ENCODE results near the gene RER1. TPM values are rescaled to one million over a fixed set of nuclear protein-coding genes. Genes with fewer than 3 reads are reported as not detected.
A peak's percentile ranks its signal among the peaks of the same experiment; 100 is the strongest.

The RER1 gene, protein sequence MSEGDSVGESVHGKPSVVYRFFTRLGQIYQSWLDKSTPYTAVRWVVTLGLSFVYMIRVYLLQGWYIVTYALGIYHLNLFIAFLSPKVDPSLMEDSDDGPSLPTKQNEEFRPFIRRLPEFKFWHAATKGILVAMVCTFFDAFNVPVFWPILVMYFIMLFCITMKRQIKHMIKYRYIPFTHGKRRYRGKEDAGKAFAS
- 100 to 1,000 TPM in 1 of 2 donors, 10 to 100 TPM in 1; 93.7 to 101 TPM for total RNA-seq
- long read RNA-seq, donor 1, transcript RER1-209 (7 exons, 3,044 nt) = major isoform, 36 of 51 reads
- long read RNA-seq, donor 1, partial matches to known transcripts = 0 of 51 reads
- long read RNA-seq, donor 1, other reads (novel, unspliced or antisense) = 12 of 51 reads
- long read RNA-seq, donor 2, transcript RER1-209 (7 exons, 3,044 nt) = major isoform, 138 of 177 reads
- long read RNA-seq, donor 2, partial matches to known transcripts = 0 of 177 reads
- long read RNA-seq, donor 2, other reads (novel, unspliced or antisense) = 36 of 177 reads

DNA sequence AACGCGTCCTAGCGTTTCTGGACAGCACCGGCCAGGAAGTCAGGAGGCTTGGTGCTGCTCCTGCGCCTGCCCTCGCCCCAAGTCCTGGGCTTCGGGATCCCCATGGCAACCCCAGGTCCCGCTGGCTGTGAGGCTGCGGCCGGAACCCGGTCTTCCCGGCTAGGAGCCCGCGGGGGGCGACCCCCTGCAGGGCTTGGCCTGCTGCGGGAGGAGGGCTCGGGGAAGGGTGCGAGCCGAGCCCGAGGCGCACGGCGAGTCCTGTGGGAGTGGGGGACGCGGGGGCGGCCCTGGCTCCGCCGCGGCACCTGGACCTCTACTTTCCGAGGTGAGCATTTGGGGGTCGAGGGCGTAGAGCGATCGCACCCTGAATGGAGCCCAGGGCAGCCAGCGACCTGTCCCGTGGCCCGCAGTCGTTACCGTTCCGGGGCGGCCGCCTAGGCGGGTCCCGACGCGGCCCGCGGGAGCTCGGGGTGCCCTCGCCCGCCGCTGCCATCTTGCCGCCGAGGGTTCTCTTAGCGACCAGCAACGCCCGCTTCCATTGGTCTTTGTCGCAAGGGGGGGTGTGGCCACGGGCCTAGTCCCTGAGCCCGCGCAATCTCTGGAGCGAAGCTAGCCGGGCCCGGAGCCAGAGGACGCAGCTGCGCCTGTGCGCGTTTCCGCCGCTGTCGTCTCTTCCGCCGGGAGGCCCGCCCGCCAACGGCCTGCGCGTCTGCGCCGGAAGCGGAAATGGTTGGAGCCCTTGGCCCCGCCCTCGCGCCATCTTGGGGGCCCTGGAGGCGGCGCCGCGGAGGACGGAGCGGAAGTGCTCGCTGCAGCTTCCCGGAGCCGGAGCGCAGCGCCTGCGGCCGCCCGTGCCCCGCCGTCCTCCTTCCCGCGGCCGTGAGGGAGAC lies at the start of gene RER1, which contains the start of gene MORN1:
Gene RER1 (plus strand): TSS at position 801 of the 890 bp plus-strand sequence. CDS start 3,950 bp downstream, outside the sequence.
Gene MORN1 (minus strand): TSS at position 514 of the 890 bp plus-strand sequence. CDS start 21 bp downstream, at position 493.
- peak; percentile 100 for DNase-seq (ENCODE audit: low spot score)
- intact Hi-C loops (cut with DNase I) = no loop called here

DNA sequence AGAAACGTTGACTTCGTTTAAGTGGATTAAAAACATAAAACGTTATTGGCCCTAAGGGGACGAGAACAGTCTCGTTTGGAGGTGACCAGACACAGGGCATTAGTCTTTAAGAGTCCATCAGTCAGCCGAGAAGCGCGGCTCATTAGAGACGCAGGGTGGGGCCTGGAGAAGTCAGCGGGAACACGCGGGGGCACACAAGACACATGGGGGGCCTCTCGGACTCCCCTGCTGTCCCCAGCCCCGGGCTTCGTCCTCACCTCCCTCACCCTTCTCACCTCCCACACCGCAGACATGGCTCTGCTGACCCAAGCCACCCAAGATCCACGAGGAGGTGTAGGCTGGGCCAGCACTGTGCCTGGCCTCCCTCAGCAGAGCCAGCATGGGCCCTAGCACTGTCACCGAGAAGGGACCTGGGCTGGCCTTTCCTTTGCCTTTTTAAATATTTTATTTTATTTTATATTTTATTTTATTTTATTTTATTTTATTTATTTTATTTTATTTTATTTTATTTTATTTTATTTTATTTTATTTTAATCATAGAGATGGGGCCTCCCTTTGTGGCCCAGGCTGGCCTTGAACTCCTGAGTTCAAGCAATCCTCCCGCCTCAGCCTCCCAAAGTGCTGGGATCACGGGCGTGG lies 49.1 kb upstream of the RER1 start:
- intact Hi-C loops (cut with DNase I) = no loop called here
- peak; percentile 72 for DNase-seq (ENCODE audit: low spot score)

DNA sequence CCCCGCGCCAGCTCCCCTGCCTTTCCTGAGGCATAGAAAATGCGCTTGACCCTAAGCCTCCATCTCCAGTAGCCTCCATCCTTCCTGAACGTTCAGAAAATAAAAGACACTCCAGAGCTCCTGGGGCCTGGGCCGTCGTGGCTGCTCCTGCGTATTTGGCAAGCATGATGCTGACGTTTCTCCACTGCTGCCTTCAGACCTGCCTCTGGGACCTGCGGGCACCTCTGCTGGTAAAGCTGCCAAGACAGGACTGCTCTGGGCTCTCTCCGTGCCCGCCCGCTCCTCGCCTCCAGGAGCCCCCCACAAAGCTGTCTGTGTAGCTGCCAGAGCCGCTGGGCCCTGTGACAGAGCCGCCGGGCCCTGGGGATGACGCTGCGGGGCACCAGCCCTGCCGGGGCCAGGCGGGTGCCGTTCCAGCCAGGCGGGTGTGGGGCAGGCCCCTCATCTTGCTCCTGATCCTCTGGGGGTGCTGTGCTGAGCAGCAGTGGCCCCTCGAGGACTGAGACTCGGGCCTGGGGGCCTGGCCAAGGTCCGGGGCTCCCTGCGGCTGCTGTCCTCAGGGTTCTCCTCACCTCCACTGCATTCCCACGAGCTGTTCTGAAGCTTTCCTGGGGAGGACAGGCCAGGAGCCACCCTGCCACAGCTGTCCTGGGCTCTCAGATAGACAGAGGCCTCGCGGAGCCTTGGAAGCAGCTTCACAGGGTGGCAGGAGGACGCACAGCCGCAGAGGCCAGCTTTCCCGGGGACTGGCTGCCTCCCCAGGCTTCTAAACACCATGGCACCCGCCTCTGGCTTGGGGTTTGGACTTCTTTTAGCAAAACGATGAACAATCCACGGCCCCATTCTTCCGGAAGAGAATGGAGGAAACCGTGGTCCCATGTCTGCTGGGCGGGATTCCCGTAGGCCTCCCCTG lies 48.4 kb upstream of the RER1 start:
- intact Hi-C loops (cut with DNase I) = no loop called here
- peak; percentile 69 for DNase-seq (ENCODE audit: low spot score)

DNA sequence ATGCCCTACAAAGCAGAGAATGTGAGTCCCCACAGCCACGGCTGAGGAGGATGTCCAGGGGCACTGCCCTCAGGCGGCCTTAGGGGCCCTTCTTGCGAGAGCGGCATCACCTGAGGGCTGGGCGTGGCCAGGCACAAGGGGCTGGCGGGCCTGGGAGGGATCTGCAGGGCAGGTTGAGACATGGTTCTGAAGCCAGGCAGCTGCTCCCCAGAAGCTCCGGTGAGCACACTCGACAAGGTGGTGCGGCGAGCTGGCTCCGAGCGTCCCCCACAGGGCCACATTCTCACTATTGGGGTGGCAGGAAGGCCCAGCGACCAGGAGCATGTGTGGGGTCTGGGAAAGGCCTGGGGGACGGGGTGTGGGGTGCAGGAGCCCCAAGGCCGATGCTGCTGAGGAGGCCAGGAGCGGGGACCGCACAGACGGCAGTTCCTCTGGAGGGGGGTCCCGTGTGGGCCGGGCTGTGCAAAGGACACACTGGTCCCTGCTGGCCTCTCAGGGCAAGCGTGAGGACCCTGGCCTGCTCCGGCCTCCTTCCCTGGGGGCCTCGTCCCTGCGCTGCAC lies 47.4 kb upstream of the RER1 start:
- intact Hi-C loops (cut with DNase I) = no loop called here
- DNase-seq (ENCODE audit: low spot score) = peak; percentile 76

DNA sequence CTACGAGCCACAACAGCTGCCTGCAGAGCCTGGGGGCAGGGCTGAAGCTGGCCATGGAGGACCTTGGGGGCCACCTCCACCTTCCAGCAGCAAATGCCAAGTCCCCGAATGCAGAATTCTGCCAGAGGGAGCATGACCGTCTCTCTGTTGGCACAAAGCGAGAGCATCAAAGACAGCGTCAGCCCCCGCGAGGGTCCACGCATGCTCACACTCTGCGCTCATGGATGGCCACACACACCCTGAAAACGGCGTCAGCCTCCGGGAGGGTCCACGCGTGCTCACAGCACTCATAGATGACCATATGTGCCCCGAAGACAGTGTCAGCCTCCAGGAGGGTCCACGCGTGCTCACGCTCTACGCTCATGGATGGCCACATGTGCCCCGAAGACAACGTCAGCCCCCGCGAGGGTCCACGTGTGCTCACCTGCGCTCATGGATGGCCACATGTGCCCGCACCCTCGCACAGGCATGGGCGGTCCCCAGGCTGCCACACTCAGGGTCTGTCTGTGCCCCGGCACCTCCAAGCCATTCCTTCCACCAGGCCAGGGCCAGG lies 46.8 kb upstream of the RER1 start:
- DNase-seq (ENCODE audit: low spot score) = peak; percentile 77
- intact Hi-C loops (cut with DNase I) = no loop called here

DNA sequence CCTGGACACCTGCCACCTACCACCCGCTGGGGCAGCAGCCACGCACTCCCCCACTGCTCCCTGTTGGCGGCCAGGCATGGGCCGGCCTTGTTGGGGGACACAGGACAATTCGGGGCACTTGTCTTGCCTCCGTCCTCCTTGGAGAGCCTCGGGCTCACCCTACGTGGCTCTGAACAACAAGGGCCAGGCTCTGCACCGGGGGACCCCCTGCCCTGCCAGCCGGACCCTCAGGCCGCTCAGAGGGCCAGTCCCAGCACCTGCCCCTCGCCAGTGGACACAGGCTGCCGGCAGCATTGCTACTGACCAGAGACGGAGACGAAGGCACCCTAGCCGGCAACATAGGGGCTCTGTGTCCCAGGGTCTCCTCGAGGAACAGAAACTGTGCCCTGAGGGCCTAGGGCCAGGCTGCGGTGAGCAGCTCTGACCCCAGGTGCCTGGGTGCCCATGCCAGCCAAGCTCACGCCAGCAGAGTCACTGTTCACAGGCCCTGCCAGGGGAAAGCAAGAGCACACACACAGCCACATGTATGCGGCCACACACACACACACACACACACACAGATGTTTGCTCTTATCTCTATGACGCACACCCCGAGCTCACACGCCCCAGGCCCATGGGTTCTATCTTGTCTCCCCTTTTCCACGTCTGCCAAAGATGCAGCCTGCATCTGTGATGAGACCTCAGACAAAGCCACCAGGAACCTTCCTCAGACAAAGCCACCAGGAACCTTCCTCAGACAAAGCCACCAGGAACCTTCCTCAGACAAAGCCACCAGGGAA lies 46.2 kb upstream of the RER1 start:
- DNase-seq (ENCODE audit: low spot score) = peak; percentile 75
- intact Hi-C loops (cut with DNase I) = no loop called here

DNA sequence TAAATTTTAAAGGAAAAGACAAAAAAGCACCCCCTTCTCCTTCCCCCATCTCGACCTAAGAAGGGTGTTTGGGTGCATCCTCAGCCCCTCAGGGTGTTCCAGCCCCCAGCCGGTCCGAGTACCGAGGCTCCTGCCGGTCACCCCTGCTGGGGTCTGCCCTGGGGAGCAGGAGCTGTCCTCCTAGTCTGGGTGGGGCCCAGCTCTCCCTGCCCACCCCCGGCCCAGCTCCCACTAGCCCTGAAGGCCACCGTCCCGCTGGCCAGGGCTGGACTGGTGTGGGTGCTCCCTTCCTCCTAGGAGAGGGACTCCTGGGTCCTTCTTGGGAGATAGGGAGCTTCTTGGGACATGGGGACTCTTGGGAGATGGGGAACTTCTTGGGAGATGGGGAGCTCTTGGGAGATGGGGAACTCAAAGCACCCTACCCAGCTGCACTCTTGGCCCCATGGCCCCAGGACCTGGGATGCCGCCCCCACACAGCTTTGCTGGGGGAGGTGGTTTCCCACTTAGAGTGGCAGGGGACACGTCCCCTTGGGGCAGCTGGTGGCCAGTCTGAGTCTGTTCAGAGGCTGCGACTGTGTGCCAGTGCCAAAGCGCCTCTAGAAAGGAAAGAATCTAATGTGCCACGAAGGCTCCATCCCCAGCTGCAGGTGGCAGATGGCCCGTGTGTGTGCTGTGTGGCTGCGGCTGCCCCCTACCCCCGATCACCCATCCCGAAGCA lies 44.8 kb upstream of the RER1 start:
- intact Hi-C loops (cut with DNase I) = no loop called here
- peak; percentile 37 for DNase-seq (ENCODE audit: low spot score)

DNA sequence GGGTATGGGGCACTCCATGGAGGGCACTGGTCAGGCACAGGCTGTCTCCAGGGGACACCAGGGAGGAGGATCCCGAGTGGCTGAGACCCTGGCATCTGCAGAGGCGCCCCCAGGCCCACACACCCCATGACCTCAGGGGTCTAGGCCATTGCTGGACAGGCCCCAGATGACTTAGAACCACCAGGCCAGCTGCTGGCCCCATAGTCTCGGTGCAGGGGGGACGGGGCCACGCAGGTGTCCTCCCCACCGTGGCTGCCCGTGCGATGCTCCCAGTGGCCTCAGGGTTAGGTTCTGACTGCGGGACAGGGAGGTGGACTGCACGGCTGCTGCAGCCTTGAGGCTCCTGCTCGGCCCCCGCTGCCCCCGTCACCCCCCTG lies 44.2 kb upstream of the RER1 start:
- intact Hi-C loops (cut with DNase I) = no loop called here
- DNase-seq (ENCODE audit: low spot score) = peak; percentile 50

DNA sequence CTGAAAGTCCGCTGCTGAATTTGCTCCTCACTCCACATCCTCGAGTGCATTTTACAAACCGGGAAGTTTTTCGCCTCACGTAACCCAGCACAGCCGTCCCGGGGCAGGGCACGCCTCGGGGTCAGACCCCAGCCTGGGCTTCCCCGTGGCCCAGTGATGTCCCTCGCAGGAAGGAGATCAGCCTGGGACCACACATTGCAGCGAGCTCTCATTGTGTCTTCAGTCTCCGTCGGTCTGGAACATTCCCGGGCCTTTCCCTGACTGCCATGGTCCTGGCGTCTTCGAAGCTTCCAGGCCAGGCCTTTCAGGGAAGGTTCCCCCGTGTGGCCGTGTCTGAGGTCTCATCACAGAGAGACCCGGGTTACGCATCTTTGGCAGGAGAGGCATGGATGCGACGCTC lies 43.7 kb upstream of the RER1 start:
- DNase-seq (ENCODE audit: low spot score) = peak; percentile 70
- intact Hi-C loops (cut with DNase I) = no loop called here

DNA sequence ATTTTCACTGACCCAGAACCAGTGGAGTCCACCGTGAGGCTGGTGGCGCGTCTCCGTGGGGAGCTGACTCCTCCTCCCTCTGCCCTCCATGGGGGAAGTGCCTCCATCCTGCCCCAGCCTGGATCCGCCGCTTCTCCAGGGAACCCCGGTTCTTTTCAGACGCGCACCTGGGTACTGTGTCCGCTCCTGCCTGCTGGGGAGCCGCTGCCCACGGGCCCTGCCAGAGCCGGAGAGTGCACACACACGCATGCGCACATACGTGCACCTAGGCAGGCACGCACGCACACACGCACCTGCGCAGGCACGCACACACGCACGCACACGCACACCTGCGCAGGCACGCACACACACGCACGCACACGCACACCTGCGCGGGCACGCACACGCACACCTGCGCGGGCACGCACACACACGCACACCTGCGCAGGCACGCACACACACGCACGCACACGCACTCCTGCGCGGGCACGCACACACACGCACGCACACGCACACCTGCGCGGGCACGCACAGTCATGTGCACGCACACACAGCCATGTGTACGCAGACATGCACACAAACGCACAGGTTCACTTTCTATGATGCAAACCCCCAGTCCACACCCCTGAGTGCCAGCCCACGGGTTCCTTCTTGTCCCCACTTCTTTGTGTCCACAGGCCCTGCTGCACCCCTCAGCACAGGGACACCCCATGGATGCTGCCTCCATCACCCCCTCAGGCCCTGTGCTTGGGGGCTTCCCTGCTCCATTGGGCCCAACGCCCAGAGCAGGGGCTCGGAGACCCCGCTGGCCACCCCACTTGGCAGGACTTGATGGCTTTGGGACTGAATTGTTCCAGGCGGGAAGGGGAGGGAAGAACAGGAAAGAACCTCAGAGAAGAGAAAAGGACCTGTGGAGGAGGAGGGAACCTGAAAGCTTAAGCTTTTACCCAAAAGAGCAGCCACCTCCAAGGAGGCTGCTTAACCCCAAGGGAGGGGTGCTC lies 43.0 kb upstream of the RER1 start:
- intact Hi-C loops (cut with DNase I) = no loop called here
- peak; percentile 58 for DNase-seq (ENCODE audit: low spot score)

DNA sequence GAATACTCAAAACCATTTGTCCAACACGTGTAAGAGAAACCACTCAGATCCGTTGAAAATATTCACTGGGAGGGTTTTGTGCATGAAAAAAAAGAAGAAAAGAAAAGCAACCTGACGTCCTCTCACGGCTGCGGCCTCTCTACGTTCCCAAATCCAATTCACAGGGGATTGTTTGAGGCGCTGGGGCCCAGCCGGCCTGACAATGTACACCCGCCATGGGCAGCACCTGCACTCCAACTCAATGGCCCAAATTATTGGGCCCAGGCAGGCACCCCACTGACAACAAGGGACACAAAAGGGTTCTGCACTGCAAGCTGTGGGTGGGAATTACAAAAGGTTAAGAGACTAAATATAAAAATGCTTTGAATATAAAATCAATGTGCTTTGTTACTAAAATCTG lies 41.8 kb upstream of the RER1 start:
- intact Hi-C loops (cut with DNase I) = no loop called here
- DNase-seq (ENCODE audit: low spot score) = peak; percentile 55

DNA sequence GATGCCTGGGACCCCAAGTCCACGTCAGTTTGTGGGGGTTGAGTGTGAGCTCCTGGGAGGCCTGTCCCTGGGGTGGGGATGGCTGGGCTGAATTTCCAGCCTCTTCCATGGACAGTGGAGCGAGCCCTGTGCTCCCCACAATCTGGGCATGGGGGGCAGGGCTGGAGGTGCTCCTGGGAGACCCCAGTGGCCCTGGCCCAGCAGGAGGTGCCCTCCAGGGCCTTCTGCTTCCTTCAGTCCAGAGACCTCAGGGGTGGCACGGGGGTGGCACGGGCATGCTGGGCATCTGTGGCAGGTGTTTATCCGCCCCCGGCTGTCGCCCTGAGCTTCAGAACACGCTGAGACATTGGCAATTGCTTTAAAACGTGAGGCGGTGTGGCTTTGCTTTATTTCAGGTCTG lies 41.1 kb upstream of the RER1 start:
- intact Hi-C loops (cut with DNase I) = no loop called here
- DNase-seq (ENCODE audit: low spot score) = peak; percentile 53

DNA sequence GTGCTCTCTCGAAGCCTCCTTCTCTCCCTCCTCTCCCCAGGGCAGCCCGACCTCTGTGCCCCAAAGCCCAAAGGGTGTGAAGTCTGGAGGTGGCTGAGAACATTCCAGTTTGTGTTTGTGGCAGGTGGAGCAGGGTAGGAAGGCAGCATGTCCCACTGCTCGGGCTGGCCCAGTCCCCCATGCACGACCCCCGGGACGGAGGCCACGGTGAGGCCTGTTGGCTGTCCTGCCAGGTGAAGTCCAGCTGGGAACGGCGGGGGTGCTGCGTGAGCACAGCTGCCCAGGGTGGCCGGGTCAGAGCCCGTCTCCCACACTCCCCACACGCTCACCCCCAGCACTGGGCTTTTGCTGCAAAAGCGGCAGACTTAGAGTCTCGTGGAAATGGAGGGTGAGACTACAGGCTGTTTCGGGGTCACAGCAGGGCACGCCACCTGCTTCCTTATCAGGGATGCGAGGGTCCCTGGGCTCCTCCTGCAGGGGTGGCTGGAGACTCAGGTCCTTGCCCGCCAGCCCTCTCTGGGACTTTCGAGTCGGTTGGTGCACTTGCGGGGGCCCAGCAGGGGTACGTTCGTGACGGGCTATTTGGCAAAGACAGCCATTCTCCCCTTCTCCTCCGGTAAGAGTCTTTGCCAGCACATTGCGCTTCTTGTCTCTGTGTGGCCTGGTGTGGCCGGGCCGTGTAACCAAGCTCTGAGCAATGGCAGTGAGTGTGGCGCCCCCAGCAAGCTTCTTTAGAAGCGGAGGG lies 40.6 kb upstream of the RER1 start:
- intact Hi-C loops (cut with DNase I) = no loop called here
- peak; percentile 71 for DNase-seq (ENCODE audit: low spot score)

DNA sequence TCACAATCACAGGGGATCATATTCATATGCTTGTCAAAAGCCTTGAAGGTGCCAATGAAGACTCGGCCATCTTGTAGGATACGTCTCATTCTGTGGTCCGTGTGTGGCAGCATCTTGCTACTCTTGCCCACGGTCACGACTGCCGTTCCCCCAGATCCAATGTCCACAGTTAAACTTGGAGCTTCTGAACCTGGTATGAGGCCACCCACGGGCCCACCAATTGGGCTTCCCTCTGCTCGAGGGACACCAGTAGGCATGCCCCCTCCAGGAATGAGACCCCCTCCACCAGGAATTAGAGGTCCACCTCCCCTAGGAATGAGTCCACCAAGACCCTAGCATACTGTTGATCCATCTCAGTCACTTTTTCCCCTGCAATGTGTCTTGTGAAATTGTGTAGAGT lies 39.9 kb upstream of the RER1 start:
- intact Hi-C loops (cut with DNase I) = no loop called here
- peak; percentile 45 for DNase-seq (ENCODE audit: low spot score)
